ENCODE data around the gene AGXT. TPM values are rescaled to one million over a fixed set of nuclear protein-coding genes. Genes with fewer than 3 reads are reported as not detected.

Gene AGXT
- total RNA-seq, 1 experiment from 2014 or later, result 0.20 TPM

DNA sequence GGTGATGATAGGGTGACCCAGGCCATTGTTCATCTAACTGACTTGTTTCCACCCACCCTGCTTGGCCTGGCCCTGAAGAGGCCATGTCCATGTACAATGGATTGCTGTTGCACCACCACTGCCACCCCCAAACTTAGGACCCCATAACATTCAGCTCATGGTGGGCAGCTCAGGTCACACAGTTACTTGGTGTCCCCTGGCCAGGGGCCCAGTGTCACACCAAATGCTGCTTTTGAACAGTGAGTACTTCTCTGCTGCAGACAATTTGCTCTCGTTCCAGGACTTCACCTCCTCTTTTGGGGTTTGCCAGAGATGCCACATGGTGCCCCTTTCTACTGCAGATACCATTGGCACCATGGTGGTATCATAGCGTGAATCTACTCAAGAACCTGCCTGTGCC lies 15.6 kb downstream of the AGXT start:
- POLR2A ChIA-PET, result no interaction called here
- Histone ChIP-seq H3K4me3 (ENCODE audit: low read depth, low read length) (no peak overlapping the region), H3K9me3 (no peaks in the 10 kb centered on the region), H3K36me3 (ENCODE audit: control insufficient read depth, insufficient read depth, low read length) (no peaks in the 10 kb centered on the region), H3K27me3 (replicated peaks; ENCODE audit: control insufficient read depth, insufficient read depth, low read length) (no peaks in the 10 kb centered on the region), H3K4me1 (no peaks in the 10 kb centered on the region)
- CTCF ChIA-PET, result no interaction called here
- no peaks in the 10 kb centered on the region for H3K9me3 Mint-ChIP-seq (ENCODE audit: unreplicated experiment)
- BruUV-seq (replicated peaks), result no TSS peak
- H3K27ac Mint-ChIP-seq (ENCODE audit: unreplicated experiment), result no peak overlapping the region
- H3K4me1 Mint-ChIP-seq (ENCODE audit: low read depth, unreplicated experiment), result no peaks in the 10 kb centered on the region
- no peak for DNase-seq
- TF ChIP-seq, protein P1, sequence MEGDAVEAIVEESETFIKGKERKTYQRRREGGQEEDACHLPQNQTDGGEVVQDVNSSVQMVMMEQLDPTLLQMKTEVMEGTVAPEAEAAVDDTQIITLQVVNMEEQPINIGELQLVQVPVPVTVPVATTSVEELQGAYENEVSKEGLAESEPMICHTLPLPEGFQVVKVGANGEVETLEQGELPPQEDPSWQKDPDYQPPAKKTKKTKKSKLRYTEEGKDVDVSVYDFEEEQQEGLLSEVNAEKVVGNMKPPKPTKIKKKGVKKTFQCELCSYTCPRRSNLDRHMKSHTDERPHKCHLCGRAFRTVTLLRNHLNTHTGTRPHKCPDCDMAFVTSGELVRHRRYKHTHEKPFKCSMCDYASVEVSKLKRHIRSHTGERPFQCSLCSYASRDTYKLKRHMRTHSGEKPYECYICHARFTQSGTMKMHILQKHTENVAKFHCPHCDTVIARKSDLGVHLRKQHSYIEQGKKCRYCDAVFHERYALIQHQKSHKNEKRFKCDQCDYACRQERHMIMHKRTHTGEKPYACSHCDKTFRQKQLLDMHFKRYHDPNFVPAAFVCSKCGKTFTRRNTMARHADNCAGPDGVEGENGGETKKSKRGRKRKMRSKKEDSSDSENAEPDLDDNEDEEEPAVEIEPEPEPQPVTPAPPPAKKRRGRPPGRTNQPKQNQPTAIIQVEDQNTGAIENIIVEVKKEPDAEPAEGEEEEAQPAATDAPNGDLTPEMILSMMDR (IDR thresholded peaks at IDR 0.05; ENCODE audit: insufficient read depth in 1 of 2, low read depth in 1 of 2, low read length in 1 of 2, severe bottlenecking in 1 of 2, unreplicated experiment in 1 of 2), result no peak
- H3K4me3 Mint-ChIP-seq (ENCODE audit: unreplicated experiment), result no peak overlapping the region
- H3K36me3 Mint-ChIP-seq (ENCODE audit: insufficient read depth, unreplicated experiment), result peaks cover 35% of the 10 kb centered on the region
- intact Hi-C loops (cut with micrococcal nuclease; ENCODE audit: unreplicated experiment), result no loop called here
- no peaks in the 10 kb centered on the region for H3K27me3 Mint-ChIP-seq (ENCODE audit: insufficient read depth, unreplicated experiment)

GRCh38 chr2:240884745-240885144 lies 16.1 kb downstream of the AGXT start:
- no peak for DNase-seq
- Histone ChIP-seq H3K4me1 (no peaks in the 10 kb centered on the region), H3K27me3 (replicated peaks; ENCODE audit: control insufficient read depth, insufficient read depth, low read length) (no peaks in the 10 kb centered on the region), H3K4me3 (ENCODE audit: low read depth, low read length) (no peak overlapping the region), H3K36me3 (ENCODE audit: control insufficient read depth, insufficient read depth, low read length) (no peaks in the 10 kb centered on the region), H3K9me3 (no peaks in the 10 kb centered on the region)
- BruUV-seq (replicated peaks), result no TSS peak
- Mint-ChIP-seq H3K9me3 (ENCODE audit: unreplicated experiment) (no peaks in the 10 kb centered on the region), H3K4me1 (ENCODE audit: low read depth, unreplicated experiment) (no peaks in the 10 kb centered on the region), H3K27ac (ENCODE audit: unreplicated experiment) (no peak overlapping the region), H3K27me3 (ENCODE audit: insufficient read depth, unreplicated experiment) (no peaks in the 10 kb centered on the region), H3K4me3 (ENCODE audit: unreplicated experiment) (no peak overlapping the region), H3K36me3 (ENCODE audit: insufficient read depth, unreplicated experiment) (peaks cover 35% of the 10 kb centered on the region)
- ChIA-PET POLR2A (no interaction called here), CTCF (no interaction called here)
- TF ChIP-seq, protein P1 (IDR thresholded peaks at IDR 0.05; ENCODE audit: insufficient read depth in 1 of 2, low read depth in 1 of 2, low read length in 1 of 2, severe bottlenecking in 1 of 2, unreplicated experiment in 1 of 2), result no peak
- intact Hi-C loops (cut with micrococcal nuclease; ENCODE audit: unreplicated experiment), result no loop called here

GRCh38 chr2:240885566-240885965 lies 16.9 kb downstream of the AGXT start:
- Mint-ChIP-seq H3K36me3 (ENCODE audit: insufficient read depth, unreplicated experiment) (peaks cover 35% of the 10 kb centered on the region), H3K27ac (ENCODE audit: unreplicated experiment) (no peak overlapping the region), H3K9me3 (ENCODE audit: unreplicated experiment) (no peaks in the 10 kb centered on the region), H3K4me1 (ENCODE audit: low read depth, unreplicated experiment) (no peaks in the 10 kb centered on the region), H3K4me3 (ENCODE audit: unreplicated experiment) (no peak overlapping the region), H3K27me3 (ENCODE audit: insufficient read depth, unreplicated experiment) (no peaks in the 10 kb centered on the region)
- peak in 1 of 2 experiments; percentile 7 for DNase-seq
- BruUV-seq (replicated peaks), result no TSS peak
- Histone ChIP-seq H3K4me1 (no peaks in the 10 kb centered on the region), H3K27me3 (replicated peaks; ENCODE audit: control insufficient read depth, insufficient read depth, low read length) (no peaks in the 10 kb centered on the region), H3K36me3 (ENCODE audit: control insufficient read depth, insufficient read depth, low read length) (no peaks in the 10 kb centered on the region), H3K9me3 (no peaks in the 10 kb centered on the region), H3K4me3 (ENCODE audit: low read depth, low read length) (no peak overlapping the region)
- TF ChIP-seq, protein P1 (IDR thresholded peaks at IDR 0.05; ENCODE audit: insufficient read depth in 1 of 2, low read depth in 1 of 2, low read length in 1 of 2, severe bottlenecking in 1 of 2, unreplicated experiment in 1 of 2), result no peak
- intact Hi-C loops (cut with micrococcal nuclease; ENCODE audit: unreplicated experiment), result no loop called here
- ChIA-PET CTCF (no interaction called here), POLR2A (no interaction called here)

Measured in Caco-2 (cell line).